OCI-LY7 (cell line): ENCODE results near the gene CD22. TPM values are rescaled to one million over a fixed set of nuclear protein-coding genes. Genes with fewer than 3 reads are reported as not detected.

Experiments
- BruUV-seq: library from RNA; stranded (reverse); fragments of 400-500 nt; replicated peaks from 2 replicates; lab custom pipeline; 2021; lab: Mats Ljungman, UMichigan
- CTCF ChIA-PET: fragments of 300-600 bp; sonication (Branson Sonifier 250); formaldehyde crosslinking; loops from one replicate; lab custom pipeline; 2022; ENCODE audit warnings: antibody characterized with exemption; ENCODE audit not compliant: unreplicated experiment; lab: Charles Lee
- POLR2A ChIA-PET: fragments of 300-600 bp; sonication (Branson Sonifier 250); formaldehyde crosslinking; loops from one replicate; lab custom pipeline; 2022; ENCODE audit warnings: antibody characterized with exemption; lab: Charles Lee
- DNase-seq: peaks from one replicate; pipeline ENCODE4 v3.0.0-alpha.2; 2015; ENCODE audit warnings: low spot score
- H2AFZ ChIP-seq: fragments of 200-600 bp; sonication (generic), shearing (Covaris generic); 2 replicates; pipeline ENCODE4 v1.6.1; 2014; ENCODE audit warnings: mild to moderate bottlenecking, antibody characterized with exemption, low read length, moderate library complexity
- H3K27ac ChIP-seq: fragments of 200-600 bp; sonication (generic); 2 replicates; pipeline ENCODE4 v1.5.1; 2014; ENCODE audit warnings: mixed run types, low read depth, mild to moderate bottlenecking, moderate library complexity, low read length, inconsistent platforms; ENCODE audit not compliant: poor library complexity, severe bottlenecking
- H3K36me3 ChIP-seq: fragments of 200-600 bp; sonication (generic); 2 replicates; pipeline ENCODE4 v1.6.1; 2014; ENCODE audit warnings: mild to moderate bottlenecking, antibody characterized with exemption, low read length, moderate library complexity, mixed read lengths; ENCODE audit not compliant: insufficient read depth
- H3K4me1 ChIP-seq: fragments of 200-600 bp; sonication (generic); 2 replicates; pipeline ENCODE4 v1.5.1; 2014; ENCODE audit warnings: mild to moderate bottlenecking, low read length; ENCODE audit not compliant: insufficient read depth, poor library complexity, severe bottlenecking
- H3K4me2 ChIP-seq: fragments of 200-600 bp; sonication (generic); 2 replicates; pipeline ENCODE4 v1.6.1; 2014; ENCODE audit warnings: mild to moderate bottlenecking, low read length
- H3K4me3 ChIP-seq: fragments of 200-600 bp; sonication (generic); 2 replicates; pipeline ENCODE4 v1.5.1; 2014; ENCODE audit warnings: mild to moderate bottlenecking, low read depth, low read length; ENCODE audit not compliant: poor library complexity, severe bottlenecking
- H3K79me2 ChIP-seq: fragments of 200-600 bp; sonication (generic); 2 replicates; pipeline ENCODE4 v1.6.1; 2016; ENCODE audit warnings: low read depth, mild to moderate bottlenecking, low read length, moderate library complexity, mixed read lengths; ENCODE audit not compliant: insufficient read depth
- H3K9me2 ChIP-seq: fragments of 200-600 bp; sonication (generic); 2 replicates; pipeline ENCODE4 v1.6.1; 2016; ENCODE audit warnings: mild to moderate bottlenecking, low read length, mixed read lengths; ENCODE audit not compliant: insufficient read depth
- H3K9me3 ChIP-seq: fragments of 200-600 bp; sonication (generic); 2 replicates; pipeline ENCODE4 v1.6.1; 2014; ENCODE audit warnings: mild to moderate bottlenecking, mixed run types, low read length, mixed read lengths
- H4K20me1 ChIP-seq: fragments of 200-600 bp; sonication (generic); 2 replicates; pipeline ENCODE4 v1.6.1; 2014; ENCODE audit warnings: mild to moderate bottlenecking, antibody characterized with exemption, low read length, moderate library complexity, mixed read lengths; ENCODE audit not compliant: insufficient read depth
- EZH2phosphoT487 ChIP-seq: fragments of 200-600 bp; sonication (generic); IDR thresholded peaks from 2 replicates; pipeline ENCODE4 v1.6.1; 2018; ENCODE audit warnings: low read depth, borderline replicate concordance, mild to moderate bottlenecking, mixed run types, antibody characterized with exemption, low read length, moderate library complexity, mixed read lengths
- intact Hi-C: fragments of 100-400 bp; cut with micrococcal nuclease; formaldehyde crosslinking; loops from one replicate; pipeline ENCODE4 v1.10.0; 2022; ENCODE audit not compliant: unreplicated experiment
- total RNA-seq, 2 experiments: library from RNA; depleted of rRNA in 1 of 2; stranded (reverse); fragments of >200 nt in 1 of 2; shearing (Covaris generic) in 1 of 2; gene quantifications; 2 replicates each; pipeline ENCODE4 v1.2.3, GENCODE V29; 2014 to 2022
- TF ChIP-seq, protein P1 (sequence below): fragments of 200-600 bp; sonication (generic); conservative IDR thresholded peaks from 2 replicates; pipeline ENCODE4 v1.5.1; 2014; ENCODE audit warnings: mild to moderate bottlenecking, antibody characterized with exemption, low read length, moderate library complexity, mixed read lengths

Gene CD22
- total RNA-seq, 2 experiments from 2014 or later, result 413 to 972 TPM

DNA sequence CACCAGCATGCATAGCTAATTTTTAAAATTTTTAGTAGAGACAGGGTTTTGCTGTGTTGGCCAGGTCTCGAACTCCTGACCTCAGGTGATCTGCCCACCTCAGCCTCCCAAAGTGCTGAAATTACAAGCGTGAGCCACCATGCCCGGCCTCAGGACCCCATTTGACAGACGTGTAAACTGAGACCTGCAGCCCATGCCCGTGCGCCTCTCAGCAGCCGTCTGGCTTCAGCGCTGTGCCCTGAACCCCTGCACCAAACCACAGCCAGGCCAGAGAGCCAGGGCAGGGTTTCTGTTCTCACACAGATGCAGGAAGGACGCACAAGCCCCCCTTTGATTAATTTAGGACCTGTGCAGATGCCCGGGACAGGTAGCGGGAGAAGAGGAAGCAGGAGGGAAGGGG lies 11.4 kb downstream of the CD22 start:
- Histone ChIP-seq H2AFZ (no peak overlapping the region), H3K9me3 (no peaks in the 10 kb centered on the region), H3K4me3 (no peak overlapping the region), H3K4me2 (no peak overlapping the region), H3K27ac (no peak overlapping the region), H3K79me2 (peaks cover 18% of the 10 kb centered on the region; the same call in 1 of the 2 replicates), H3K9me2 (no peaks in the 10 kb centered on the region), H3K36me3 (peaks cover 99% of the 10 kb centered on the region), H4K20me1 (peaks cover 8% of the 10 kb centered on the region), H3K4me1 (peaks cover 33% of the 10 kb centered on the region)
- no peak for DNase-seq
- ChIA-PET CTCF (no interaction called here), POLR2A (interaction anchor here (0.6 kb wide), 1 partner anchor 74 kb away, joined by 3 read pairs; no protein-coding TSS in a partner anchor)
- TF ChIP-seq, protein P1, sequence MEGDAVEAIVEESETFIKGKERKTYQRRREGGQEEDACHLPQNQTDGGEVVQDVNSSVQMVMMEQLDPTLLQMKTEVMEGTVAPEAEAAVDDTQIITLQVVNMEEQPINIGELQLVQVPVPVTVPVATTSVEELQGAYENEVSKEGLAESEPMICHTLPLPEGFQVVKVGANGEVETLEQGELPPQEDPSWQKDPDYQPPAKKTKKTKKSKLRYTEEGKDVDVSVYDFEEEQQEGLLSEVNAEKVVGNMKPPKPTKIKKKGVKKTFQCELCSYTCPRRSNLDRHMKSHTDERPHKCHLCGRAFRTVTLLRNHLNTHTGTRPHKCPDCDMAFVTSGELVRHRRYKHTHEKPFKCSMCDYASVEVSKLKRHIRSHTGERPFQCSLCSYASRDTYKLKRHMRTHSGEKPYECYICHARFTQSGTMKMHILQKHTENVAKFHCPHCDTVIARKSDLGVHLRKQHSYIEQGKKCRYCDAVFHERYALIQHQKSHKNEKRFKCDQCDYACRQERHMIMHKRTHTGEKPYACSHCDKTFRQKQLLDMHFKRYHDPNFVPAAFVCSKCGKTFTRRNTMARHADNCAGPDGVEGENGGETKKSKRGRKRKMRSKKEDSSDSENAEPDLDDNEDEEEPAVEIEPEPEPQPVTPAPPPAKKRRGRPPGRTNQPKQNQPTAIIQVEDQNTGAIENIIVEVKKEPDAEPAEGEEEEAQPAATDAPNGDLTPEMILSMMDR, result no peak
- no peak for TF ChIP-seq EZH2phosphoT487
- intact Hi-C loops, result no loop called here
- no TSS peak for BruUV-seq

DNA sequence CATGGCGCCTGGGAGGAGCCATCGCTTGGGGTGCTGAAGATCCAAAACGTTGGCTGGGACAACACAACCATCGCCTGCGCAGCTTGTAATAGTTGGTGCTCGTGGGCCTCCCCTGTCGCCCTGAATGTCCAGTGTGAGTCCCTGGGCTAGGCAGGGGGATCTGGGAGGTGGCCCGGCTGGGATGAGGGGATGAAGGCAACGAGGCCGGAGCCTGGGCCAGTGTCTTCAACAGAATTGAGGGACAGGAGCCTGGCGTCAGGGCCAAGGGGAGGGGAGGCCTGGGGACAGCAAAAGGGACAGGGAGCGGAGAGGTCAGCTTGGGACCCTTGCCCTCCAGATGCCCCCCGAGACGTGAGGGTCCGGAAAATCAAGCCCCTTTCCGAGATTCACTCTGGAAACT lies 12.0 kb downstream of the CD22 start:
- no peak overlapping the region for H2AFZ ChIP-seq
- ChIA-PET POLR2A (interaction anchor here (0.6 kb wide), 2 partner anchors 9 to 75 kb away, joined by 3 read pairs; no protein-coding TSS in a partner anchor), CTCF (no interaction called here)
- TF ChIP-seq, protein P1, result no peak
- no peak for TF ChIP-seq EZH2phosphoT487
- H3K4me2 ChIP-seq, result no peak overlapping the region
- H3K4me3 ChIP-seq, result no peak overlapping the region
- BruUV-seq, result no TSS peak
- H3K36me3 ChIP-seq, result peaks cover 99% of the 10 kb centered on the region
- H3K4me1 ChIP-seq, result peaks cover 38% of the 10 kb centered on the region
- DNase-seq, result no peak
- intact Hi-C loops, result no loop called here
- no peak overlapping the region for H3K27ac ChIP-seq
- peaks cover 12% of the 10 kb centered on the region; the same call in 1 of the 2 replicates for H3K79me2 ChIP-seq
- H4K20me1 ChIP-seq, result peaks cover 6% of the 10 kb centered on the region
- no peaks in the 10 kb centered on the region for H3K9me3 ChIP-seq
- no peaks in the 10 kb centered on the region for H3K9me2 ChIP-seq

DNA sequence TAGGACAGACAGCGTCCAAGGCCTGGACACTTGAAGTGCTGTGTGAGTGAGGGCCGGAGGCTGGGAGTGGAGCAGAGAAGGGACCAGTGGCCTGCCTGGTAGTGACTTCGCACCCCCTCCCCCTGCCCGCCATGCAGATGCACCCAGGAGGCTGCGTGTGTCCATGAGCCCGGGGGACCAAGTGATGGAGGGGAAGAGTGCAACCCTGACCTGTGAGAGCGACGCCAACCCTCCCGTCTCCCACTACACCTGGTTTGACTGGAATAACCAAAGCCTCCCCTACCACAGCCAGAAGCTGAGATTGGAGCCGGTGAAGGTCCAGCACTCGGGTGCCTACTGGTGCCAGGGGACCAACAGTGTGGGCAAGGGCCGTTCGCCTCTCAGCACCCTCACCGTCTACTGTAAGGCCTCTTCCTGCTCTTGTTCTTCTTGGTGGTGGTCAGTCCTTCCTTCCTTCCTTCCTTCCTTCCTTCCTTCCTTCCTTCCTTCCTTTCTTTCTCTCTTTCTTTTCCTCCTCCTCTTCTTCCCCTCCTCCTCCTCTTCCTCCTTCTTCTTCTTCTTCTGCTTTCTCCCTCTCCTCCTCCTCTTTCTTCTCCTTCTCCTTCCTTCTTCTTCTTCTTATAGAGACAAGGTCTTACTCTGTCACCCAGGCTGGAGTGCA lies 12.7 kb downstream of the CD22 start:
- H3K9me2 ChIP-seq, result no peaks in the 10 kb centered on the region
- TF ChIP-seq EZH2phosphoT487, result no peak
- TF ChIP-seq, protein P1, result no peak
- no peak overlapping the region for H3K4me2 ChIP-seq
- H3K27ac ChIP-seq, result no peak overlapping the region
- no peaks in the 10 kb centered on the region for H3K9me3 ChIP-seq
- no peak overlapping the region for H3K4me3 ChIP-seq
- H2AFZ ChIP-seq, result no peak overlapping the region
- BruUV-seq, result no TSS peak
- H3K36me3 ChIP-seq, result peaks cover 99% of the 10 kb centered on the region
- peaks cover 5% of the 10 kb centered on the region; the same call in 1 of the 2 replicates for H3K79me2 ChIP-seq
- peaks cover 39% of the 10 kb centered on the region for H3K4me1 ChIP-seq
- CTCF ChIA-PET, result no interaction called here
- POLR2A ChIA-PET, result interaction anchor here (0.6 to 1.0 kb wide), 2 partner anchors 10 to 11 kb away, joined by 3 to 4 read pairs; no protein-coding TSS in a partner anchor
- intact Hi-C loops, result no loop called here
- no peaks in the 10 kb centered on the region; the same call in 1 of the 2 replicates for H4K20me1 ChIP-seq
- no peak for DNase-seq
